Liver (tissue), 9 donors: Measurements from ENCODE around the gene LENEP. TPM values are rescaled to one million over a fixed set of nuclear protein-coding genes. Genes with fewer than 3 reads are reported as not detected.

ENCODE experiments used
- DNase-seq: peaks from one replicate; pipeline ENCODE4 v3.0.0-alpha.2; 2017; ENCODE audit warnings: low spot score
- H3K27ac ChIP-seq, 2 donors: one replicate each; pipeline ENCODE4 v1.7.0; 2013; ENCODE audit warnings: inconsistent platforms in 2 of 2, low read length in 2 of 2, control low read depth in 1 of 2, low read depth in 1 of 2, mild to moderate bottlenecking in 1 of 2
- H3K27me3 ChIP-seq, 4 donors: one replicate each; pipeline versions ENCODE4 v1.6.1 to v1.7.0; 2013; ENCODE audit warnings: low read length in 3 of 4, inconsistent platforms in 1 of 4, mild to moderate bottlenecking in 1 of 4, moderate library complexity in 1 of 4; ENCODE audit not compliant: control insufficient read depth in 4 of 4, insufficient read depth in 4 of 4
- H3K36me3 ChIP-seq, 4 donors: one replicate each; pipeline versions ENCODE4 v1.6.1 to v1.7.0; 2013; ENCODE audit warnings: low read length in 3 of 4, mild to moderate bottlenecking in 3 of 4, low read depth in 1 of 4, moderate library complexity in 1 of 4; ENCODE audit not compliant: control insufficient read depth in 4 of 4, insufficient read depth in 3 of 4
- H3K4me1 ChIP-seq, 4 donors: one replicate each; pipeline versions ENCODE4 v1.6.1 to v1.7.0; 2013; ENCODE audit warnings: low read length in 3 of 4, mild to moderate bottlenecking in 3 of 4, moderate library complexity in 1 of 4; ENCODE audit not compliant: control insufficient read depth in 4 of 4, insufficient read depth in 4 of 4
- H3K4me3 ChIP-seq, 3 donors: one replicate each; pipeline versions ENCODE4 v1.6.1 to v1.7.0; 2013; ENCODE audit warnings: low read length in 3 of 3, control low read depth in 1 of 3, low read depth in 1 of 3, mild to moderate bottlenecking in 1 of 3
- H3K9ac ChIP-seq, 2 donors: one replicate each; pipeline ENCODE4 v1.7.0; 2013; ENCODE audit warnings: low read length in 2 of 2, mild to moderate bottlenecking in 2 of 2, moderate library complexity in 2 of 2, control low read depth in 1 of 2, low read depth in 1 of 2
- H3K9me3 ChIP-seq, 4 donors: one replicate each; pipeline versions ENCODE4 v1.6.1 to v1.7.0; 2013; ENCODE audit warnings: low read length in 3 of 4; ENCODE audit not compliant: control insufficient read depth in 4 of 4
- EGR1 ChIP-seq, 2 donors: IDR thresholded peaks; 2 replicates each; pipeline ENCODE4 v1.6.1; 2016 to 2018; ENCODE audit warnings: antibody characterized with exemption in 2 of 2, low read depth in 2 of 2
- FOXA1 ChIP-seq: IDR thresholded peaks from 2 replicates; pipeline ENCODE4 v1.6.1; 2016; ENCODE audit warnings: antibody characterized with exemption
- FOXA2 ChIP-seq: IDR thresholded peaks from 2 replicates; pipeline ENCODE4 v1.6.1; 2016; ENCODE audit warnings: antibody characterized with exemption
- GABPA ChIP-seq, 2 donors: IDR thresholded peaks in 1 of 2; conservative IDR thresholded peaks in 1 of 2; 2 replicates each; pipeline ENCODE4 v1.6.1; 2016; ENCODE audit warnings: antibody characterized with exemption in 2 of 2, mild to moderate bottlenecking in 1 of 2, moderate library complexity in 1 of 2
- HNF4A ChIP-seq, 2 donors: conservative IDR thresholded peaks; 2 replicates each; pipeline ENCODE4 v1.6.1; 2016; ENCODE audit warnings: antibody characterized with exemption in 2 of 2, mild to moderate bottlenecking in 2 of 2
- HNF4G ChIP-seq: IDR thresholded peaks from 2 replicates; pipeline ENCODE4 v1.6.1; 2016; ENCODE audit warnings: antibody characterized with exemption
- JUND ChIP-seq, 2 donors: IDR thresholded peaks; 2 replicates each; pipeline ENCODE4 v1.6.1; 2016; ENCODE audit warnings: antibody characterized with exemption in 2 of 2
- NR2F2 ChIP-seq: IDR thresholded peaks from 2 replicates; pipeline ENCODE4 v1.6.1; 2016; ENCODE audit warnings: antibody characterized with exemption
- RAD21 ChIP-seq, 2 donors: IDR thresholded peaks; 2 replicates each; pipeline ENCODE4 v1.6.1; 2016; ENCODE audit warnings: antibody characterized with exemption in 2 of 2, mild to moderate bottlenecking in 2 of 2
- RXRA ChIP-seq, 2 donors: IDR thresholded peaks; 2 replicates each; pipeline ENCODE4 v1.6.1; 2017 to 2018; ENCODE audit warnings: antibody characterized with exemption in 2 of 2, mild to moderate bottlenecking in 1 of 2
- SP1 ChIP-seq: IDR thresholded peaks from 2 replicates; pipeline ENCODE4 v1.6.1; 2018; ENCODE audit warnings: antibody characterized with exemption, mild to moderate bottlenecking
- TAF1 ChIP-seq: conservative IDR thresholded peaks from 2 replicates; pipeline ENCODE4 v1.6.1; 2016; ENCODE audit warnings: antibody characterized with exemption, mild to moderate bottlenecking
- YY1 ChIP-seq: IDR thresholded peaks from 2 replicates; pipeline ENCODE4 v1.6.1; 2016; ENCODE audit warnings: antibody characterized with exemption, mild to moderate bottlenecking
- WGBS: extraction: QIAGEN DNeasy Blood & Tissue Kit; methylation state at CpG from one replicate; pipeline ENCODE4 v1.1.7; 2013; 5-methylcytosine and 5-hydroxymethylcytosine counted together
- polyA plus RNA-seq, 2 donors: library from polyadenylated mRNA; stranded (reverse) in 1 of 2; unstranded in 1 of 2; fragments of 200-250 nt in 1 of 2; fragments of >200 nt in 1 of 2; fragmentation: Nextera tagmentation in 1 of 2; extraction: Ambion mirVana in 1 of 2; gene quantifications; one replicate each; pipeline versions ENCODE4 v1.2.1 to v1.2.3, GENCODE V29; 2013 to 2015
- total RNA-seq, 2 donors: library from RNA; depleted of rRNA; stranded (reverse); fragments of >200 nt; gene quantifications; one replicate each; pipeline ENCODE4 v1.2.3, GENCODE V29; 2014
- TF ChIP-seq, protein P1 (sequence below): IDR thresholded peaks from 2 replicates; pipeline ENCODE4 v1.6.1; 2016; ENCODE audit warnings: antibody characterized with exemption
- TF ChIP-seq, protein P2 (sequence below): fragments of 150-350 bp; IDR thresholded peaks from 2 replicates; pipeline ENCODE4 v1.5.1; 2017; ENCODE audit warnings: improper control_type of control experiment, low read depth, low read length; ENCODE audit not compliant: missing input control
- TF ChIP-seq, protein P3 (sequence below): IDR thresholded peaks from 2 replicates; pipeline ENCODE4 v1.6.1; 2016; ENCODE audit warnings: antibody characterized with exemption, mild to moderate bottlenecking
- TF ChIP-seq, protein P4 (sequence below): IDR thresholded peaks from 2 replicates; pipeline ENCODE4 v1.6.1; 2016; ENCODE audit warnings: antibody characterized with exemption
- TF ChIP-seq, protein P5 (sequence below): IDR thresholded peaks from 2 replicates; pipeline ENCODE4 v1.6.1; 2016; ENCODE audit warnings: antibody characterized with exemption
- donor health status: healthy.
- donor health status: healthy.
- donor health status: healthy.
- donor health status: healthy.
- donor health status: healthy.

Gene LENEP
- total and polyA plus RNA-seq, 4 donors: 0.42 TPM; not detected in 3

DNA sequence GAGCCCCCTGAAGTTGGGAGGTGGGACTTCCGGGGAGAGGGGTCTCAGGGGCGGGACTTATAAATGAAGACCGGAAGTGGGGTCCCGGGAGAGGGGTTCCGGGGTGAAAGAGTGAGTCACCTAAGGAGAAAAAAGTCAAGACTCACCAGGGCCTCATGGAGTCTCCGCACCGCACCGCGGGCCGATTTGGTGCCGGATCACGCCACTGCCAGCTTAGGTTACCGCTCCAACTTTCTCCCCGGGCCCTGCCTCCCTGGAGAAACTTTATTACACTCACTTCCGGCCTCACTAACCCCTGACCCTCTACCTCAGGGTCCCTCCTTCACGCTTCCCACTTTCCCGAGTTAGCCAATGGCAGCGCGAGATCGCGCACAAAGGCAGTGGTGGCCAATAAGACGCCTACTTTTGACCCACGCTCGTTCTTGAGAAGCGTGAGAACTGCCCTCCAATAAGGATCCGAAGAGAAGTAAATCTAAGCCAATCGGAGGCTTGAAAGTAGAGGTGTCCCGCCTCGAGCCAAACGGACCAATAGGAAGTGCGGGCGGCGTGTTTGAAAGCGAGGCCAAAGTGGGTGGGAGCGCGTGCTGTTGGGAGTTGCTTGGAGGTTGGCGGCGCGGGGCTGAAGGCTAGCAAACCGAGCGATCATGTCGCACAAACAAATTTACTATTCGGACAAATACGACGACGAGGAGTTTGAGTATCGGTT, 19.1 kb upstream of the LENEP start, which contains the start of gene CKS1B:
TSS of gene CKS1B (plus strand) at position 580 of the 706 bp plus-strand sequence. CDS start at position 645, 65 bp downstream.
- Histone ChIP-seq H3K4me3 (peak within 1 kb of the TSS; percentile 71 to 94 (median 87)), H3K27me3 (no peaks in the 10 kb centered on the region), H3K36me3 (peaks cover 0 to 8% (median under 1%) of the 10 kb centered on the region in 4 donors), H3K9ac (peak within 1 kb of the TSS; percentile 94 to 97), H3K27ac (peak within 1 kb of the TSS; percentile 89 to 99), H3K9me3 (no peaks in the 10 kb centered on the region), H3K4me1 (peaks cover 11 to 44% (median 31%) of the 10 kb centered on the region in 4 donors)
- DNase-seq: peak; percentile 97
- peak; percentile 40 to 42 for TF ChIP-seq JUND (IDR thresholded peaks at IDR 0.05)
- TF ChIP-seq NR2F2: peak; percentile 96
- TF ChIP-seq RXRA (IDR thresholded peaks at IDR 0.05): peak; percentile 40 to 79
- peak; percentile 99 for TF ChIP-seq SP1
- TF ChIP-seq, protein P1, sequence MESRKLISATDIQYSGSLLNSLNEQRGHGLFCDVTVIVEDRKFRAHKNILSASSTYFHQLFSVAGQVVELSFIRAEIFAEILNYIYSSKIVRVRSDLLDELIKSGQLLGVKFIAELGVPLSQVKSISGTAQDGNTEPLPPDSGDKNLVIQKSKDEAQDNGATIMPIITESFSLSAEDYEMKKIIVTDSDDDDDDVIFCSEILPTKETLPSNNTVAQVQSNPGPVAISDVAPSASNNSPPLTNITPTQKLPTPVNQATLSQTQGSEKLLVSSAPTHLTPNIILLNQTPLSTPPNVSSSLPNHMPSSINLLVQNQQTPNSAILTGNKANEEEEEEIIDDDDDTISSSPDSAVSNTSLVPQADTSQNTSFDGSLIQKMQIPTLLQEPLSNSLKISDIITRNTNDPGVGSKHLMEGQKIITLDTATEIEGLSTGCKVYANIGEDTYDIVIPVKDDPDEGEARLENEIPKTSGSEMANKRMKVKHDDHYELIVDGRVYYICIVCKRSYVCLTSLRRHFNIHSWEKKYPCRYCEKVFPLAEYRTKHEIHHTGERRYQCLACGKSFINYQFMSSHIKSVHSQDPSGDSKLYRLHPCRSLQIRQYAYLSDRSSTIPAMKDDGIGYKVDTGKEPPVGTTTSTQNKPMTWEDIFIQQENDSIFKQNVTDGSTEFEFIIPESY: peak; percentile 95
- TF ChIP-seq HNF4A (conservative IDR thresholded peaks at IDR 0.05): peak; percentile 28 to 57
- no peak for TF ChIP-seq FOXA2
- TF ChIP-seq RAD21 (IDR thresholded peaks at IDR 0.05): no peak
- TF ChIP-seq, protein P2, sequence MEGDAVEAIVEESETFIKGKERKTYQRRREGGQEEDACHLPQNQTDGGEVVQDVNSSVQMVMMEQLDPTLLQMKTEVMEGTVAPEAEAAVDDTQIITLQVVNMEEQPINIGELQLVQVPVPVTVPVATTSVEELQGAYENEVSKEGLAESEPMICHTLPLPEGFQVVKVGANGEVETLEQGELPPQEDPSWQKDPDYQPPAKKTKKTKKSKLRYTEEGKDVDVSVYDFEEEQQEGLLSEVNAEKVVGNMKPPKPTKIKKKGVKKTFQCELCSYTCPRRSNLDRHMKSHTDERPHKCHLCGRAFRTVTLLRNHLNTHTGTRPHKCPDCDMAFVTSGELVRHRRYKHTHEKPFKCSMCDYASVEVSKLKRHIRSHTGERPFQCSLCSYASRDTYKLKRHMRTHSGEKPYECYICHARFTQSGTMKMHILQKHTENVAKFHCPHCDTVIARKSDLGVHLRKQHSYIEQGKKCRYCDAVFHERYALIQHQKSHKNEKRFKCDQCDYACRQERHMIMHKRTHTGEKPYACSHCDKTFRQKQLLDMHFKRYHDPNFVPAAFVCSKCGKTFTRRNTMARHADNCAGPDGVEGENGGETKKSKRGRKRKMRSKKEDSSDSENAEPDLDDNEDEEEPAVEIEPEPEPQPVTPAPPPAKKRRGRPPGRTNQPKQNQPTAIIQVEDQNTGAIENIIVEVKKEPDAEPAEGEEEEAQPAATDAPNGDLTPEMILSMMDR: no peak
- peak; percentile 9 for TF ChIP-seq FOXA1
- peak; percentile 86 to 88 for TF ChIP-seq GABPA (IDR thresholded peaks at IDR 0.05 in 1 of 2, conservative IDR thresholded peaks at IDR 0.05 in 1 of 2)
- TF ChIP-seq, protein P3, sequence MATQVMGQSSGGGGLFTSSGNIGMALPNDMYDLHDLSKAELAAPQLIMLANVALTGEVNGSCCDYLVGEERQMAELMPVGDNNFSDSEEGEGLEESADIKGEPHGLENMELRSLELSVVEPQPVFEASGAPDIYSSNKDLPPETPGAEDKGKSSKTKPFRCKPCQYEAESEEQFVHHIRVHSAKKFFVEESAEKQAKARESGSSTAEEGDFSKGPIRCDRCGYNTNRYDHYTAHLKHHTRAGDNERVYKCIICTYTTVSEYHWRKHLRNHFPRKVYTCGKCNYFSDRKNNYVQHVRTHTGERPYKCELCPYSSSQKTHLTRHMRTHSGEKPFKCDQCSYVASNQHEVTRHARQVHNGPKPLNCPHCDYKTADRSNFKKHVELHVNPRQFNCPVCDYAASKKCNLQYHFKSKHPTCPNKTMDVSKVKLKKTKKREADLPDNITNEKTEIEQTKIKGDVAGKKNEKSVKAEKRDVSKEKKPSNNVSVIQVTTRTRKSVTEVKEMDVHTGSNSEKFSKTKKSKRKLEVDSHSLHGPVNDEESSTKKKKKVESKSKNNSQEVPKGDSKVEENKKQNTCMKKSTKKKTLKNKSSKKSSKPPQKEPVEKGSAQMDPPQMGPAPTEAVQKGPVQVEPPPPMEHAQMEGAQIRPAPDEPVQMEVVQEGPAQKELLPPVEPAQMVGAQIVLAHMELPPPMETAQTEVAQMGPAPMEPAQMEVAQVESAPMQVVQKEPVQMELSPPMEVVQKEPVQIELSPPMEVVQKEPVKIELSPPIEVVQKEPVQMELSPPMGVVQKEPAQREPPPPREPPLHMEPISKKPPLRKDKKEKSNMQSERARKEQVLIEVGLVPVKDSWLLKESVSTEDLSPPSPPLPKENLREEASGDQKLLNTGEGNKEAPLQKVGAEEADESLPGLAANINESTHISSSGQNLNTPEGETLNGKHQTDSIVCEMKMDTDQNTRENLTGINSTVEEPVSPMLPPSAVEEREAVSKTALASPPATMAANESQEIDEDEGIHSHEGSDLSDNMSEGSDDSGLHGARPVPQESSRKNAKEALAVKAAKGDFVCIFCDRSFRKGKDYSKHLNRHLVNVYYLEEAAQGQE: peak; percentile 9
- TF ChIP-seq, protein P4, sequence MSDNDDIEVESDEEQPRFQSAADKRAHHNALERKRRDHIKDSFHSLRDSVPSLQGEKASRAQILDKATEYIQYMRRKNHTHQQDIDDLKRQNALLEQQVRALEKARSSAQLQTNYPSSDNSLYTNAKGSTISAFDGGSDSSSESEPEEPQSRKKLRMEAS: peak; percentile 99
- TF ChIP-seq YY1: no peak
- peak in 1 of 2 donors; percentile 0 for TF ChIP-seq EGR1 (IDR thresholded peaks at IDR 0.05; ENCODE audit: low read depth in 2 of 2)
- TF ChIP-seq, protein P5, sequence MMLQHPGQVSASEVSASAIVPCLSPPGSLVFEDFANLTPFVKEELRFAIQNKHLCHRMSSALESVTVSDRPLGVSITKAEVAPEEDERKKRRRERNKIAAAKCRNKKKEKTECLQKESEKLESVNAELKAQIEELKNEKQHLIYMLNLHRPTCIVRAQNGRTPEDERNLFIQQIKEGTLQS: no peak
- no peak for TF ChIP-seq HNF4G
- no peak for TF ChIP-seq TAF1
- WGBS: under 1% methylated on average over 47 of the region's 47 CpGs
